ENCODE results near the gene DDR2.
"Not testable (repeated sequence)": the region's sequence is repeated elsewhere in the genome, so short reads cannot be mapped to it uniquely, and the experiment has no call there.

Gene DDR2

DNA sequence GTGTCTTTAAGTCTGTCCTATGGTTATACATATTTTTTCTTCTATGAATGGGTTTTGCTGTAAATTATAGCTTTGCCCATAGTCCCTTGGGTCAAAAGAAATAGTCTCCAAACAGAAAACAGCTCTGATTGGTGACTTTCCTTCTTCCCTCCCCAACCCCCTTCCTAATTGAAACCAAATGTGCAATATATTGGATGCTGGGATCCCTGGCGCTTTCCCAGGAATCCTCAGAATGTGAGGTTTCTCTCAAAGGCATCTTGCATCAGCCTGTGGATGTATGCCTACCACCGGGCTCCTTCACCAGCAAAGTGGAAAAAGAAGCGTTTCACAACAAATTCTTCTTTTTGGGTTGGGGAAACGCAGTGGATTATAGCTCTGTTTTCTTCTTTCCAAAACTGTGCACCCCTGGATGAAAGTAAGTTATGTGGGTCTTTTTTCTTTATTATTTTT is at the start of gene DDR2:
TSS of gene DDR2 (plus strand) at position 248 of the 450 bp plus-strand sequence. CDS start 86,600 bp downstream, outside the sequence.
- DNase-seq = no peak

DNA sequence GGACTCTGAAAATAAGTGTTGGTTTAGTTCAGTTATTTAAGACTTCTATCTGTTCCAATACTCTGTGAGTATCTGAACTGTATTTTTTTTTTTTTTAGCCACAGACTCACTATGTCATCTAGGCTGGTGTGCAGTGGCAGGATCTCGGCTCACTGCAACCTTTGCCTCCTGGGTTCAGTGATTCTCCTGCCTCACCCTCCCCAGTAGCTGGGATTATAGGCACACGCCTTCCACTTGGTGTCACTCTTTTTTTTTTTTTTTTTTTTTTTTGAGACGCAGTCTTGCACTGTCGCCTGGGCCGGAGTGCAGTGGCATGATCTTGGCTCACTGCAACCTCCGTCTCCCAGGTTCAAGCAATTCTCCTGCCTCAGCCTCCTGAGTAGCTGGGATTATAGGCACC is 49.4 kb upstream of the DDR2 start:
- DNase-seq = not testable (repeated sequence)

DNA sequence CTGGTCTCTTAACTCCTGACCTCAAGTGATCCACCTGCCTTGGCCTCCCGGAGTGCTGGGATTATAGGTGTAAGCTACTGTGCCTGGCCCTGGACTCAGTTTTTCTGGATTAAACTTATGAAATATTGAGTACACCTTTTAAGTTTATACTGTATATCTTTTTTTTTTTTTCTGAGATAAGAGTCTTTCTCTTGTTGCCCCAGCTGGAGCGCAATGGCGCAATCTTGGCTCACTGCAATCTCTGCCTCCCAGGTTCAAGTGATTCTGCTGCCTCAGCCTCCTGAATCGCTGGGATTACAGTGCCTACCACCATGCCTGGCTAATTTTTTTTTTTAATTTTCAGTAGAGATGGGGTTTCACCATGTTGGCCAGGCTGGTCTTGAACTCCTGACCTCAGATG is 47.2 kb upstream of the DDR2 start:
- DNase-seq = not testable (repeated sequence)

DNA sequence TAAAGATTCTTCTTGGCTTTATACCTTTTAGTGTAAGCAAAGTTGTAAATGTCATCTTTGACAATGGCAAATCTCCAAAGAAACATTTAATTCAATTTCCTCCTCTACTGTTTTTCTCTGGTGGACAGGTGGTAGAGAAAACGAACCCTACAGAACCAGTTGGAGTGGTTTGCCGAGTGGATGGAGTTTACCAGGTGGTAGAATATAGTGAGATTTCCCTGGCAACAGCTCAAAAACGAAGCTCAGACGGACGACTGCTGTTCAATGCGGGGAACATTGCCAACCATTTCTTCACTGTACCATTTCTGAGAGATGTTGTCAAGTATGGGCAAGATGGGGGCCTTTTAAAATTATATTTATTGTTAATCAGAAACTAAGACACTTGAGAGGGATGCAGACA is 44.9 kb upstream of the DDR2 start:
- no peak for DNase-seq

DNA sequence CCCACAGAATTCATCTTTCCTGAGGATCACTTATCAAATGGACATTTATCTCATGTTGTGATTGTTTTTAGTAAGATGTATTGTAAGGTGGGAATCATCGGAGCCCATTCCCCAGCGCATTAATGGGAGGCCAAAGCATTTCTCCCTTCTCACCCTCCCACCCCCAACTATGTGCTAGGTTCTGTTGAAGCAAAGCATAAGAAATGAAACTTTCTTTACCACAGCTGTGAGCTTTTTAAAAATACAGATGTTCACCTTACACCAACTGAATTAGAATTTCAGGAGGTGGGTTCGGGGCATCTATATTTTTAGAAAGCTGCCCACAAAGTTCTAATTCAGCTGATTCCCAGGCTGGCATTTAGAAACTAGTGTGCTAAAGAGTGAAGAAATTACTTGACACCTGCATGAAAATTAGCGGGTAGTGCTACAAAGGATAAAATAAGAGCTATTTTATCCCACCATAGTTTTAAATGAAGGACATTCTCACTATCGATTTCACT is 44.5 kb upstream of the DDR2 start:
- DNase-seq = no peak

DNA sequence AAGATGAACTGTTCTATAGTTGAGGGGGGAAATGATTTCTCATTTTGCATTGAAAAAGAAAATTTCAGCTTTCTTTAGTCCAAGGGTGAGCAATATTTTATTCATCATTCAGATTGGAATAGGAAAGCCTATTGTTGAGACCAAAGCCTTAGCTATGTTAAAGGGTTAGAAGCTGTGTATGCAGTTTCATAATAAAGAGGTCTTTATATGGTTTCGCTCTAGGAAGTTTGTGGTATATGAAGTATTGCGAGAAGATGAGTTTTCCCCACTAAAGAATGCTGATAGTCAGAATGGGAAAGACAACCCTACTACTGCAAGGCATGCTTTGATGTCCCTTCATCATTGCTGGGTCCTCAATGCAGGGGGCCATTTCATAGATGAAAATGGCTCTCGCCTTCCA is 42.2 kb upstream of the DDR2 start:
- DNase-seq = no peak

DNA sequence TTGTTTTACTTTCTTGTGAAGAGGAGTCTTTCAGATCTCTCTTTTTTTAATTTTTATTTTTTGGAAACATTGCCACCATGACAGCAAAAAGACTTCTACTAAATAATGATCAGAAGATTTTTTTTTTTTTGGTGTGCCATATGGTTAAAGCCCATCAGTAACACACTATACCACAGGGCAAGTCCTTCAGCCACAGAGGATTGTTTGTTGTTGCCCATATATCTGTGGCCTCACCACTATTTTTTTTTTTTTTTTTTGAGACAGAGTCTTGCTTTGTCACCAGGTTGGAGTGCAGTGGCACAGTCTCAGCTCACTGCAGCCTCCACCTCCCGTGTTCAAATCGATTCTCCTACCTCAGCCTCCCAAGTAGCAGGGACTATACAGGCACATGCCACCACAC is 41.6 kb upstream of the DDR2 start:
- no peak for DNase-seq

DNA sequence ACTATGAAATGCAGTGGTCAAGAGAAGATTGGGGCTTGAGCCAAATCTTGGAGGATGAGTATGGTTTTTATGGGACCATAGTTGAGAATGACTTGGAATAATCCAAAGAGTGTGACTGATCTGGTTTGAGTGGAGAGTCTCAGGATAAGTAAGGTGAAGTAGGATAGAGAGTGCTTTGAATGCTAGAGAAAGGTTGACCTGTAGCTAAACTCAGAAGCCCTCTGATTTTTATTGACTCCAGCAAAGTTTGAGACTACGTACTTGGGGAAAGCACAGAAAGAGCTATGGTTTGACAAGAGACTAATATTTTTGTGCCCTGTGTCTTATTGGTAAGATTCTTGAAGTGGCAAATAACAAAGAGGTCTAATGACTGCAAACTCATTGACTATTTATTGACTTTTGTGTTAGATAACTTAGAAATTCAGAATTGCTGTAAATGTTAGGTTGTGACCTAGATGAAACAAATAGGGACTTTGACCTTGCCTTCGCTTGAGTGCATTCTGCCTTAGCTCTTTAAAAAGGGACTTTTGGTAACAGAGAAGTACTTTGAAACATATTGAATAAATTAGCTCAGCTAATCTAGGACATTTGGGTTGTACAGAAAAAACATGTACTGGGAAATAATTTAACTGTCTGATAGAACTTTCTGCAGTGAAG is 35.6 kb upstream of the DDR2 start:
- DNase-seq = no peak

DNA sequence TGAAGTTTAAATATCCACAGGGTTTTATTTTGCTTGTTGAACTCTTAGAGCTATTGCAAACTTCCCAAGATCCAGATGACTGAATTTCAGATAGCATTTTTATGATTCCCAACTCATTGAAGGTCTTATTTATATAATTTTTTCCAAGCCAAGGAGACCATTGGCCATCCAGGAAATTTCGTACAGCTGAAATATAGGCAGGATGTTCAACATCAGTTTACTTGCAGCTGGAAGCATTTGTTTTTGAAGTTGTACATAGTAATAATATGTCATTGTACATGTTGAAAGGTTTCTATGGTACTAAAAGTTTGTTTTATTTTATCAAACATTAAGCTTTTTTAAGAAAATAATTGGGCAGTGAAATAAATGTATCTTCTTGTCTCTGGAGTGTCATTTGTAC is 32.8 kb upstream of the DDR2 start:
- no peak for DNase-seq

DNA sequence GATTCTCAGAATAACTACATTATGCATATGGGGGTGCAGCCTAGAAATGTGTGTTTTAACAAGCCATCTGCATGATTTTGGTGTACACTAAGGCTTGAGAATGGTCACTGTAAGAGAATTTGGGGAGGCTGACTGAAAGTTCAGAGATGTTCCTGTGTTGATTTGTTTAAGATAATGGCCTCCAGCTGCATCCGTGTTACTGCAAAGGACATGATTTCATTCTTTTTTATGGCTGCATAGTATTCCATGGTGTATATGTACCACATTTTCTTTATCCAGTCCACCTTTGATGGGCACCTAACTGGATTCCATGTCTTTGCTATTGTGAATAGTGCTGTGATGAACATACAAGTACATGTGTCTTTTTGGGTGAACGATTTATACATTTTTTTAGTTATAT is 29.1 kb upstream of the DDR2 start:
- not testable (repeated sequence) for DNase-seq

DNA sequence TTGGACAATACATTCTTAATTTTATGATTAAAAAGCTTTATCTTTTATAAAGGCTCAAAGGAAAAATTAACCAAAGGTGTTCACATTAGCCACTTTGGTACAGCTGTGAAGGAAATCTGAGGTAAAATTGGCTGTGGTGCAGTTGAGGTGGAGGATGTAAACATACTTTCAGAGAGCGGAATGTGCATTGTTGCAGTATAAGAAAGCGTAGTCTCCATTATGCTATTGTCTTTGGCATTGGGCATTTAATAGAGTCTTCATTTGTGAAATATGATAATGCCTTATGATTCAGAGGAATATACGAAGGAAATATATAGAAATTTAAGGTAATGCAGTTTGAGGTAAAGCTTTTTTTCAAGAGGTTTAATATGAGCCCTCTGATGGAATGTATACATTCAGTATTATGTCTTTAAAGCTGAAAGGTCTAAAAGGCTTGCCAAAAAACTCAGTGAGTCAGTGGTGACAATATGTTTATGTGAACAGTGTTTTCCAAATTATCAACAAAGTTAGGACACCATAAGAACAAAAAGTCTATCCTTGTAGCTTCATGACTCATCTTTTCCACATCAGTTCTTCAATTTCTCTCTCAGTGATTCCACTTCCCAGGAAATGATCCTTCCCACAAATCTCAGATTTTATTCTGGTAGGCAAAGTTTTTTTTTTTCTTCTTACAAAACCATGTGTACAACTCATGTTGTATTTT is 26.9 kb upstream of the DDR2 start:
- DNase-seq = no peak

DNA sequence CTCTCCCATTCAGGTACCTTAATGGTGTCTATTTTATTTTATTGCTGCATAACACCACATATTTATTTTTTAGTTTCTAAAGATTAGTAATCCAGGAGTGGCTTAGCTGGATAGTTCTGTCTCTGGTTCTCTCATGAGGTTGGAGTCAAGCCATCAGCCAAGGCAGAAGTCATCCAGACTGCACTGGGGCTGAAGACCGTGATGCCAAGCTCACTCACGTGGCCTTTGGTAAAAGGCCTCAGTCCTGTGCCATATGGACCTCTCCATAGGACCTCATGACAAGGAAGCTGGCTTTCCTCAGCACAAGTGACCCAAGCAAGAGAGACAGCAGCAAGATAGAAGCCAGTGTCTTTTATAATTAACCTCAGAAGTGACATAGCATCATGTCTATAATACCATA is 23.0 kb upstream of the DDR2 start:
- no peak for DNase-seq

DNA sequence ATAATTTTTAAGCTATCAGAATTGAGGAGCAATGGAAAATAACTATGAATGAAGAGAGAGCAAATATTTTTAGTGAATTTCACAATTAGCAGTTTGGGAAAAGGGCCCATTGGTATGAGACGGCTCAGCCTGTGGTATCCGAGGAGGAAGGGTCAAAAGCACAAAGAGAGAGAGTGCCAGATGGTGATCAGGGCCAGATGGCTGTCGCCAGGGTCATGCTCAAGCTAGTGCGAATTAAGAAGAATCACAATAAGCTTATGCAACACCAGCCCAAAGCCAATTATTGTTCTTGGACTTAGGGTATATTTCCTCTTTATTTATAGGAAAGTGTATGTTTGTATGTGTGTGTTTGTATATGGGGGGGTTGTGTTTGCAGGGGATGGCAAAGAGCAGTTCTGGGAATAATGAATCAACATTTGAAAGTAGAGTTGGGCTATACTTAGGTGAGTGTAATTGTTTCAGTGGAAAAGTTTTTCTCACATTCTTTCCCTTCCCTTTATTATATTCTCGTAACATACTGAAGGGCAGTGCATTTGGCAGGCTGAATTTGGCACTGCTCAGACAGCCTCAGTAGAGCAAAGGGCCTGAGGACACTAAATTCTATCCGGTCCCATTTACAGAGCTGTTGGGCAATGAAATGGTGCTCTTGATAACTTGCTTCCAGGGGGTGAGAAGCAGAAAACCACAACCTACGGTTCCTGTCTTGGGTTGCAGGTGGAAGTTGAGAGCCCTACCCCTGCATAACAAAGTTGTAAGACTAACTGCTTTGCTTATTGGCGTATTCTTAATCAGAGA is 19.5 kb upstream of the DDR2 start:
- no peak for DNase-seq

DNA sequence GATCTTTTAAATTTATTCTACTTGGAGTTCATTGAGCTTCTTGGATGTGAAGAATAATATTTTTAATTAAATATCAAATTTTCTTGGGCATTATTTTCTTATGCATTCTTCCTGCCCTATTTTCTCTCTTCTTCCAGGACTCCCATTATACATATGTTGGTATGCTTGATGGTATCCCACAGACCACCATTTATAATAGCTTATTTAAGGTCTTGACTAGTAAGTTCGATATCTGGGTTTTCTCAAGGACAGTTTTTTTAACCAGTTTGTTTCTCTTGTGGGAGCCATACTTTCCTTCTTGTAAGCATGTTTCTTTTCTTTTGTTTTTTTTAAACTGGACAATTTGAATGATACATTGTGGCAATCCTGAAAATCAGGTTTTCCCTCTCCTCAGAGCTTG is 15.4 kb upstream of the DDR2 start:
- no peak for DNase-seq

DNA sequence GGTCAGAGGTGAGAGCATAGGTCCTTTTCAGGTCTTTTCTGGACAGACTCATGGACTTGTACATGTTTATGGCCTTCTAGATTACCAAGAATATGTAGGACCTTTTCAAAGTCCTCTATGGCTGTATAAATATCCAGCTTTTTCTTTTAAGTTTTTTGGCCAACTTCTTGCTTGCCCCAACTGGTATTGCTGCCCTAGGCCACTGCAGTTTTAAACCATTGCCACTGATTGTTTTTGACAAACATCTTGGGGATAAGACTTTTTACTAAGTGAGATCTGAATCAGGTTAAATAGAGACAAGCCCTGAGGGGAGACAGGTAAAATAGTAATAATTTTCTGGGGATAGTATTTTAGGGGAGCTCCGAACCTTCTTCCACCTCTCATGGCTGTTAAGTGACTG is 14.8 kb upstream of the DDR2 start:
- no peak for DNase-seq

DNA sequence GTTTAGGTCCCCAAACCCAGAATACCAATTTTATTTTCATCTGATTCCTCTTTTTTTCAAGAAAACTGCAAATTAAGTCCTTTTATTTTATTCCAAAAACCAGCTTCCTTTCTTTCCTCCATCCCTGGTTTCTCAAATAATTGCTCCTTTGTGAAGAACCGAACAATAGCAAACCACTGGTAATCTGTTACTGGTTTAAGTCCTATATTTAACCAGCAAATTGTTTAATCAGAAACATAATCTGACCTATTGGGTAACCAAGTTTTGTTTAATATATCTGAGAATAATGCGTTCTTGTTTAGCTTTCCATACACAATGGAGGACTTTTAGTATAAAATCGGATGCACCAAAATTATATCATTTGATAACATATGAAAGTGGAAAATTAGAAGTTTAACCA is 13.2 kb upstream of the DDR2 start:
- DNase-seq = no peak

DNA sequence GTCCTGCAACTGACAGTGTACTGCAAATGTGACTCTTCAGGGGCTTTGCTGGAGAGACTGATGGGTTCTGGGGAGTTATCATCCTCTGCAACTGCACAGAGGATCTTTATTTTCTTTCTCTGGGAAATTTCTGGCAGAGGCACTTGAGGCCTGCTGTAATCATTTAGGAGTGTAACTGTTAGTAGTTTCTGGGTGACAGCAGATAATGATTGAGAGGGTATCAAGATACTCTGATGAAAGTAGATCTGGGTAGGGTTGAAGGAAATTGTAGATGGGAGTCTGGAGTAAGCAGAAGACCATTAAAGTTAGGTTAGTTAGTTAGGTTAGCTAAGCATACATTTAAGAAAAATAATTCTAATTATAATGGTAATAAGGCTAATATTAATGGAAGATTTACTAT is 11.0 kb upstream of the DDR2 start:
- no peak for DNase-seq

DNA sequence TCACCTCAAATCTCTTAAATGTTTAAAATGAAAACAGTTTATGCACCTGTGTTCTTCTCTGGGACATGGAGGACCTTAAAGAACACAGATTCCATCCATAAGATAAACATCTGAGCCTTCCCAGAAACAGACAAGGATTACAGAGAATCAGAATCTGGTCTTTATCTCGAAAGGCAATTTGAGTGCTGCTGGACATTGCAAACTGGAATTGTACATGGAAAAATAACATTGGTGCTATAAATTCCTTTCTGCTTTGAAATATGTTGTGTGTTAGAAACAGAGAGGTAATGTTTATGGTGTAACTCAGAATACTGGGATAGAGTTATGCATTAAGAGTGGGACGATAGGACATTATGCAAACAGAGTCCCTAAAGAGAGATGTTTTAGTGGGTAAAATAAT is 6.6 kb upstream of the DDR2 start:
- no peak for DNase-seq

DNA sequence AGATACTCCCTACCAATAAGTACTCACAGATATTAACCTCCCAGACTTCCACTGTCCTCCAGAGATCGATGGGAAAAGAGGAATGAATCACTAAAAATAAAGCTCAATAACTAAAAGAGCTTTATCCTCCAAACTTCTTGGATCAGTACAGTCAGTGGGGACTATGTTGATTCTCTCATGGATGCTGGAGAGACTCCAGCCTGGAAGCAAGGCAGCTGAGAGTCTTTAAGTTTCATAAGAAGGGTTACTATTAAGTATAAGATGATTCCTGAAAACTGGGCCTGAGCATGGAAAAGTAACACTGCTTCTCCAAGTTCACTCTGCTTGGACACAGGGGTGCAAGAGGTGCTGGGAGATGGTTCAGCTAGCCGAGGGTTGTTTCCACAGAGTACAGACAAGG is 6.2 kb upstream of the DDR2 start:
- no peak for DNase-seq

DNA sequence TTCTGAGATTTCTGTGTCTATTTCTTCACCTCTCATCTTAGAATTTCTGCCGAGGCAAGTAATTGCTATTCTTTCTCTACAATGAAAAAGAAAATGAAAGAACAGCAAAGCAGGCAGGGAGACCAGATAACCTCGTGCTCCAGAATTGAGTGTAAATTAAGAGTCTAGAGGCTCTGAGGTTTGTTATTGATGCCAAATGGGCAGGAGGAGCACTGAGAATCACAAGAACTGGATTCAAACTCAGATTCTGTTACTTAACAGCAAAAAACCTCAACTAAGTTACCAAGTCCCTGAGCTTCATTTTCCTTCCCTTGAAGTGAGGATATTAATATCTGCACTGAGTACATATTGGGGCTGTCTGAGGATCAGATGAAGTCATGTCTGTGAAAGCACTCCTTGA is 5.5 kb upstream of the DDR2 start:
- DNase-seq = no peak

DNA sequence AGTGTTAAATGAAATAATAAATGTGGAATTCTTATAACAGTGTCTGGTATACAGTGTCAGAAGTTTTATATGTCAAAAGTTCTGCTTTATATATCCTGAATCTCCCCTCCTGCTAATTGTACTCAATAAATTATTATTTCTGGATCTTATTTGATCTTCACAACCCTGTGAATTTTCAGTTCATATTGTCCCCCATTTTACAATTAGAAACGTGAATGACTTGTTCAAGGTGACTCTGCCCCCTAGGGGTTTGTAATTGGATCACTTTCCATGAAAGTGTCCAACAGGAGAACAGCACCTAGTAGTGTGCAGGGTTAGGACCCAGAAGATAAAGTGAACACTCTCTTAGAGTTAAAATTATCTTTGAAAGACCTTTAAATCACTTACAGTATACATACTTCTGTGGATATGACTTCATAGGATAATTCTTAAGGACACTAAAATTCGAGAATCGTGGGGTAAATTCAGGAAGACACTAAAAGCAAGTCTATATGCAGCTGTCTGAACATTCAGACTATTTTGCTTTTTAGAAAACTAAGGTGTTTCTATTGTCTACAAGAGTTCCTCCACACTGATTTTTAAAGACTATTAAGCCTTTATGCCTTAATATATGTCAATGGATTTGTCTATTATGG is 4.5 kb upstream of the DDR2 start:
- peak; percentile 5 to 47 for DNase-seq

DNA sequence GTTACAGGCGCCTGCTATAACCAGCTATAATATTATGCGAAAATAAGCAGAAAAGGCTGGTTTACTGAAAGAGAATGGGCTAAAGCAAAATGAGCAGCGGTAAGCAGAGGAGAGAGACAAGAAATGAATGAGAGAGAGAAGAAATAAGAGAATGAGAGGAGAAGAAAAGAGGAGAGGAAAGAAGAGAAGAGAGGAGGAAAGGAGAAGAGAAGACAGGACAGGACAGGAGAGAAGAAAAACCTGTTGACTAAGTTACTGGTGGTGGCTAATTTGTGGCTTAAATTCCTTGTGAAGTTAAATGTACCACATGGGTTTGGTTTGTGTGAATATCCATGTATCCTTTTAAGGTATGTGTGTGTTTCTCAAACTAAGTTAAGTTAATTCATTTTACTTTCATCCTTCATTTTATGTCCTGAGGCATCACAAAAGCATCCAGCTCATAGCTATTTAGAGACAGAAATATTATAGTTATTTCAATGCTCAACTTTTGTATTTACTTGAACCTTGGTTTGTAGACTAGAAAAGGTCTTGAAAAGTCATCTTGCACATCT is 3.1 kb upstream of the DDR2 start:
- no peak for DNase-seq

DNA sequence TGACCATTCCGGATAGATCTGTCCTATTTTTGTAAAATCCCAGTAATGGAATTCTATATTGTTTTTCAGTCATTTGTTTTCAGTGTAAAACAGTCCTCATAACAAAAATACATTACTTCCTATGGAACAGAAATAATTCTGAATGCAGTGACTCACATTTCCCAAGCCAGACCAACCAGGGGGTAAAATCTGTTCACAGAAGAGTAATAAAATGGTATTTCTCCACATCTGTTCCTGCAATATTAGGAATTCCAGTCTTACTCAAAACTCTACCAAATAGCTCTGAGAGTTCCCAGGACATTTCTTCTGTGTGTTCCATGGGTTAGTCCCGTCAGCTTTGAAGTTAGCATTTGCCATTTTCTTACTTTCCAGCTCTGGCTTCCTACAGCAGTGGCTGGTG is 2.6 kb upstream of the DDR2 start:
- no peak for DNase-seq

All from NCI-H1930 (cell line).